Caco-2 (cell line): ENCODE measurements around the gene GREM1. TPM values are rescaled to one million over a fixed set of nuclear protein-coding genes. Genes with fewer than 3 reads are reported as not detected.

Source experiments
- BruUV-seq: library from RNA; stranded (reverse); fragments of 400-500 nt; replicated peaks from 2 replicates; lab custom pipeline; 2021; lab: Mats Ljungman, UMichigan
- CTCF ChIA-PET: fragments of 300-600 bp; sonication (Branson Sonifier 250); formaldehyde crosslinking; loops from one replicate; lab custom pipeline; 2022; ENCODE audit warnings: antibody characterized with exemption; lab: Charles Lee
- POLR2A ChIA-PET: fragments of 300-600 bp; sonication (Branson Sonifier 250); formaldehyde crosslinking; loops from one replicate; lab custom pipeline; 2022; ENCODE audit warnings: antibody characterized with exemption; lab: Charles Lee
- DNase-seq, 2 experiments: peaks; one replicate each; pipeline versions ENCODE4 v3.0.0 to v3.0.0-alpha.2; 2020 to 2022
- H3K27me3 ChIP-seq: replicated peaks from 2 replicates; pipeline ENCODE4 v1.6.0; 2011; ENCODE audit warnings: low read length; ENCODE audit not compliant: control insufficient read depth, insufficient read depth
- H3K36me3 ChIP-seq: 2 replicates; pipeline ENCODE4 v1.5.1; 2011; ENCODE audit warnings: low read length; ENCODE audit not compliant: control insufficient read depth, insufficient read depth
- H3K4me1 ChIP-seq: fragments of 250-450 bp; sonication (Bioruptor Pico); 2 replicates; pipeline ENCODE4 v1.5.1; 2020; ENCODE audit warnings: mild to moderate bottlenecking
- H3K4me3 ChIP-seq: 2 replicates; pipeline ENCODE4 v1.5.1; 2011; ENCODE audit warnings: low read depth, mild to moderate bottlenecking, control low read depth, low read length
- H3K9me3 ChIP-seq: fragments of 250-450 bp; sonication (Bioruptor Pico); 2 replicates; pipeline ENCODE4 v1.5.1; 2020; ENCODE audit warnings: mild to moderate bottlenecking, moderate library complexity
- H3K27ac Mint-ChIP-seq: one replicate; pipeline ENCODE4 v1.8.0; 2022; ENCODE audit warnings: mixed read lengths; ENCODE audit not compliant: unreplicated experiment
- H3K27me3 Mint-ChIP-seq: one replicate; pipeline ENCODE4 v1.8.0; 2022; ENCODE audit warnings: mixed read lengths; ENCODE audit not compliant: insufficient read depth, unreplicated experiment
- H3K36me3 Mint-ChIP-seq: one replicate; pipeline ENCODE4 v1.8.0; 2022; ENCODE audit warnings: mild to moderate bottlenecking, mixed read lengths; ENCODE audit not compliant: insufficient read depth, unreplicated experiment
- H3K4me1 Mint-ChIP-seq: one replicate; pipeline ENCODE4 v1.8.0; 2022; ENCODE audit warnings: low read depth, mixed read lengths; ENCODE audit not compliant: unreplicated experiment
- H3K4me3 Mint-ChIP-seq: one replicate; pipeline ENCODE4 v1.8.0; 2022; ENCODE audit warnings: mild to moderate bottlenecking, moderate library complexity, mixed read lengths; ENCODE audit not compliant: unreplicated experiment
- H3K9me3 Mint-ChIP-seq: one replicate; pipeline ENCODE4 v1.8.0; 2022; ENCODE audit warnings: mixed read lengths; ENCODE audit not compliant: unreplicated experiment
- CTCF ChIP-seq, 2 experiments: fragments of 200-600 bp in 1 of 2; IDR thresholded peaks; 1 replicate in 1 of 2; 2 replicates in 1 of 2; pipeline versions ENCODE4 v1.5.1 to v1.8.0; 2011 to 2022; ENCODE audit warnings: antibody characterized with exemption in 1 of 2, control low read depth in 1 of 2, inconsistent platforms in 1 of 2, low read depth in 1 of 2, low read length in 1 of 2, mild to moderate bottlenecking in 1 of 2, moderate library complexity in 1 of 2; ENCODE audit not compliant: insufficient read depth in 1 of 2, severe bottlenecking in 1 of 2, unreplicated experiment in 1 of 2
- intact Hi-C: fragments of 100-400 bp; cut with micrococcal nuclease; formaldehyde crosslinking; loops from one replicate; pipeline ENCODE4 v1.10.0; 2022; ENCODE audit not compliant: unreplicated experiment
- total RNA-seq: library from RNA; stranded (reverse); gene quantifications from 2 replicates; pipeline ENCODE4 v1.2.3, GENCODE V29; 2022

The GREM1 gene
- total RNA-seq, 1 experiment from 2014 or later, result 0.54 TPM

- TF ChIP-seq CTCF (IDR thresholded peaks at IDR 0.05; ENCODE audit: insufficient read depth in 1 of 2, low read depth in 1 of 2, low read length in 1 of 2, severe bottlenecking in 1 of 2, unreplicated experiment in 1 of 2), result no peak
- ChIA-PET POLR2A (no interaction called here), CTCF (no interaction called here)
These were observed 12.4 kb upstream of the GREM1 start for GRCh38 chr15:32705446-32705845.

DNA sequence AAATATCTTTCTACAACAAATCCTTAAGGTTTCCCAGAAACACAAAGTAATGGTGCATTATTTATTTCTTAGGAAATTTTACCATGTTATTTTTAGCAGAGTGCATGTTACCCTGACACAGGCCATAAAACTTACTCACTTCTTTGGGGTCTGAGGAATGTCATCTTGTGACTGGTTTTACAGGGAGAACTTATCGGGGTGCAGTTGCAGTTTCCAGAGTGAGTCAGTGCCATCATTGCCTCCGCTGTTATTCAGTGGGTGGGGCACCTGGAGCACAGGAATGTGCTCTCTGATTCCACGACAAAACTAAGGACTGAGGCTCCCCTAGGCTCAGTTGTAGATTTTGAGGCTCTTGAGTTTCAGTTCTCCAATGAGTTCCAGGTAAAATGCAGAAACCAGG lies 11.1 kb upstream of the GREM1 start:
- H3K27me3 Mint-ChIP-seq, result no peaks in the 10 kb centered on the region
- no peaks in the 10 kb centered on the region for H3K9me3 Mint-ChIP-seq
- H3K27ac Mint-ChIP-seq, result peak overlapping the region; percentile 52
- H3K36me3 ChIP-seq, result no peaks in the 10 kb centered on the region; the same call in 1 of the 2 replicates
- H3K27me3 ChIP-seq, result no peaks in the 10 kb centered on the region
- H3K4me3 ChIP-seq, result no peak overlapping the region
- H3K36me3 Mint-ChIP-seq, result no peaks in the 10 kb centered on the region
- peak in 1 of 2 experiments; percentile 53 for DNase-seq
- no peak overlapping the region for H3K4me3 Mint-ChIP-seq
- intact Hi-C loops, result loop anchor here (10.0 kb wide), 1 partner anchor 78 kb away; no protein-coding TSS in a partner anchor
- no peak for TF ChIP-seq CTCF (IDR thresholded peaks at IDR 0.05; ENCODE audit: insufficient read depth in 1 of 2, low read depth in 1 of 2, low read length in 1 of 2, severe bottlenecking in 1 of 2, unreplicated experiment in 1 of 2)
- H3K4me1 ChIP-seq, result peaks cover 22% of the 10 kb centered on the region
- POLR2A ChIA-PET, result no interaction called here
- peaks cover 16% of the 10 kb centered on the region for H3K4me1 Mint-ChIP-seq
- CTCF ChIA-PET, result no interaction called here
- BruUV-seq, result no TSS peak
- no peaks in the 10 kb centered on the region for H3K9me3 ChIP-seq

More at GRCh38 chr15:32705446-32705845, 12.4 kb upstream of the GREM1 start:
- H3K27ac Mint-ChIP-seq, result no peak overlapping the region
- Histone ChIP-seq H3K27me3 (no peaks in the 10 kb centered on the region), H3K4me1 (peaks cover 27% of the 10 kb centered on the region), H3K4me3 (no peak overlapping the region), H3K9me3 (no peaks in the 10 kb centered on the region), H3K36me3 (no peaks in the 10 kb centered on the region; the same call in 1 of the 2 replicates)
- no TSS peak for BruUV-seq
- intact Hi-C loops, result loop anchor here (10.0 kb wide), 1 partner anchor 79 kb away; no protein-coding TSS in a partner anchor
- peaks cover 16% of the 10 kb centered on the region for H3K4me1 Mint-ChIP-seq
- no peak for DNase-seq
- H3K27me3 Mint-ChIP-seq, result no peaks in the 10 kb centered on the region
- H3K4me3 Mint-ChIP-seq, result no peak overlapping the region
- H3K36me3 Mint-ChIP-seq, result no peaks in the 10 kb centered on the region
- no peaks in the 10 kb centered on the region for H3K9me3 Mint-ChIP-seq

DNA sequence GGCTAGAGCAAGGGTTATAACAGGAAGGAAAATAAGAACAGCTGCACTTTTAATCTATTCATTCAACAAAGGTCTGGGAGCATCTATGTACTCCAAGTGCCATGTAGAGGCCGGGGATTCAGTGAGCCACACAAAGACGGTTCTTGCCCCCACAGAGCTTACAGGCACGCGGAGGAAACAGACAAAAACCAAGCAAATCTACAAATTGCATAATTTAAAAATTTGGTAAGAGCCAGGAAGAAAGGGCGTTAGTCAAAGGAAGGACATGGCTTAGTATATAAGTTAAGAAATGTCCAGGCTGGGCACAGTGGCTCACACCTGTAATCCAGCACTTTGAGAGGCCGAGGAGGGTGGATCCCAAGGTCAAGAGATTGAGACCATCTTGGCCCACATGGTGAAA lies 10.4 kb upstream of the GREM1 start:
- H3K9me3 ChIP-seq, result no peaks in the 10 kb centered on the region
- Mint-ChIP-seq H3K4me1 (peaks cover 16% of the 10 kb centered on the region), H3K36me3 (no peaks in the 10 kb centered on the region), H3K27ac (peak overlapping the region; percentile 52), H3K4me3 (no peak overlapping the region), H3K27me3 (no peaks in the 10 kb centered on the region), H3K9me3 (no peaks in the 10 kb centered on the region)
- POLR2A ChIA-PET, result no interaction called here
- no peaks in the 10 kb centered on the region for H3K27me3 ChIP-seq
- H3K4me1 ChIP-seq, result peaks cover 22% of the 10 kb centered on the region
- DNase-seq, result no peak
- BruUV-seq, result no TSS peak
- H3K36me3 ChIP-seq, result no peaks in the 10 kb centered on the region; the same call in 1 of the 2 replicates
- H3K4me3 ChIP-seq, result no peak overlapping the region
- CTCF ChIA-PET, result no interaction called here
- TF ChIP-seq CTCF (IDR thresholded peaks at IDR 0.05; ENCODE audit: insufficient read depth in 1 of 2, low read depth in 1 of 2, low read length in 1 of 2, severe bottlenecking in 1 of 2, unreplicated experiment in 1 of 2), result no peak
- intact Hi-C loops, result loop anchor here (10.0 kb wide), 1 partner anchor 77 kb away; no protein-coding TSS in a partner anchor
